COLO668 (cell line): ENCODE data around the gene FTCDNL1.

Experiments used
- DNase-seq: peaks from one replicate; lab custom pipeline; 2025; ENCODE audit not compliant: unreplicated experiment; lab: John Stamatoyannopoulos, UW

The FTCDNL1 gene

DNA sequence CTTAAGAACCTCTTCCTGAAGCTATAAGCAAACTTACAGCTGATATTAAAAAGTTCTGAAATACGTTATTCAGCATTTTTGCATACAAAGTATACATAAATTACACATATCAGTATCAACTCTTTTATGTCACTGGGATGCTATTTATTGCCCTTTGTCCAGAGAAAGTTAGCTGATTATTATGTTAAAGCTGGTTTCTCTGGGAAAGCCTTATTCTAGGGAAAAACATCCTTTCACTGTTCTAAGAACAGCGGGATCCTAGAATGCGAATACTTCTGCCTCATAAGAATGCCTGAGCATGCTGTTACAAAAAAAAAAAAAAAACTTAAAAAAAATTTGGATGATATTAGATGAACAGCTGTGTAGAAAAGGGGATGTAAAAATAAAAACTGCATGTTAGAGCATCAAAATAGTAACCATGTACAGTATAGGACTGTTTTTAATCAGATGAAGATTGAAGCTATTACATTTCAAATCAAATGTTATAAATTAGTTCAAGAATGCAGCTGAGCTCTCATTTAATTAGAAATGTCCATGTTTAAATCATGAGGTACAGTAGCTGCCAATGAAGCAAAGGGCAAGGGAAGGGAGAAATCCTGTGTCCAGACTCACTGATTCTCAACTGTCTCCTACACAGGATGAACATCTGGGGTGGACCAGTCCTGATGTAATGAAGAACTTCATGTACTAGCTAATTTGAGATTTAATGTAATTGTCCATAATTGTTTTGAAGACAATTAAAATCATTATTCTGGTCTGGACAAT lies 8.2 kb downstream of the FTCDNL1 start:
- no peak for DNase-seq

DNA sequence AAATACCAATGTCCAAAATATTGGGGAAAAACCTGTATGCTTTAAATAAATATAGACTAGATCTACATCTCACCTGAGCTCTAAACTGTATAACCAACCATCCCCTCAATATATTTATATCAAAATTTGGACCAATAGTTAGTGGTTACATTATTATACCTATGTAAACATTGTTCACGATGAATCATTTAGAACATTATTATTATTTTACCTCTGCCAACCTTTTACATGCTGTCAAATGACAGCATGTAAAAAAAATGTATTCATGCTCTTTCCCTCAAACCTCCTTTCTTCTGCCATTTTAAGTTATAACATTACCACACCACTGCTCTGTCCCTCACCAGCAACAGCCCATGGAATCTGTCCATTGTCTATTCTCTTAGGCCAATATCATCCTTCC lies 9.6 kb downstream of the FTCDNL1 start:
- no peak for DNase-seq

DNA sequence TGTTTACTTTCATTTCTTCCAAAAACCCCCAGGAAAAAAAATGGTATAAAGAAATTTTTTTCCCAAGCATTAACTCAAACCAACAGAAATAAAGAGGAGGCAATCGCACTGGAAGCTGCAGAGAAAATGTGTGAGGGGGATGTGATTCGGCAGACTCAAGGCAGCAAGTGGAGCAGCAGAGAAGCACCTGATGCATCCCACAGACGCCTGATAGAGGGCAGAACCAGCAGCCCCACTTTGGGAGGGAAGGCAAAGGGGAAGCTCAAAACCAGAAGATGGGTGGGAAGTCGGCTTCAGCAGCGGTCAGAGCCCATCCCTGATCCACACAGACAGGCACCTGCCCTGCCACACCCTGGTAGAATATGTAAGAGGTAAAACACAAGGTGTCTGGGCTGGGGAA lies 12.6 kb downstream of the FTCDNL1 start:
- DNase-seq = no peak

DNA sequence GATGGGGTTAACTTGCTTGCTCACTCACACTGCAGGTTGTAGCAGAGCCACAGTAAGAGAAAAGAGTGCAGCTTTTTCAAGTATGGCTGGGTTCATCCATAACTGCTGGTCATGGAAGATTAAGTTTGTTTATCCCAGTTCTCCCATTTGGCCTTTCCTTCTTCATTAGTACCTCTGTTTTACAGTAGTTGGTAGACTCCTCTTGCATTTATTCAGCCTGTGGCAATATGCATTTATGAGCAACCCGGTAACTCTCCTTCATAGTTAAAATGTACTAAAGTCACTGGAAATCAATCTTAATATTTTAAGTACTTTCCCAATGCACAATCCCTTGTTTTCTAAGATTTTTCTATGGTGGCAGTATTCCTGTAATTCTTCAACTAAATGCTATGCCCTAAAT lies 14.0 kb downstream of the FTCDNL1 start:
- no peak for DNase-seq

DNA sequence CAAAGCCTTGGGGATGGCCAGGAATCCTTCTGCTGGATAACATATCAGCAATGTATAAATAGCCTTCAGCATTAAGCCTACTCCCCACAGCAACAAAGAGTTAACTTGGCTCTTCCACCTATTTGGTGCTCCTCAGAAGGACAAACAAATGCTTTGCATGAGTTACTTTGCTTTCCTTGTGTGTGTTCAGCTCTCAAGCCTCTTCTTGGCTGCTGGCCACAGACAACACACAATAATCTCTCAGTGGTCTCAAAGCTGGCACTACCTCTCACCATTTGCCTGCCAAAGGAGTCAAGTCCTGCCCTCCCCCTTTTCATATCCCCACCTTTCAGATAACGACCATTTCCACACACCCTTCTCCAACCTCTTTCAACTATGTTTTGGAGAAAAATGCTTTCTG lies 17.5 kb downstream of the FTCDNL1 start:
- DNase-seq = no peak

DNA sequence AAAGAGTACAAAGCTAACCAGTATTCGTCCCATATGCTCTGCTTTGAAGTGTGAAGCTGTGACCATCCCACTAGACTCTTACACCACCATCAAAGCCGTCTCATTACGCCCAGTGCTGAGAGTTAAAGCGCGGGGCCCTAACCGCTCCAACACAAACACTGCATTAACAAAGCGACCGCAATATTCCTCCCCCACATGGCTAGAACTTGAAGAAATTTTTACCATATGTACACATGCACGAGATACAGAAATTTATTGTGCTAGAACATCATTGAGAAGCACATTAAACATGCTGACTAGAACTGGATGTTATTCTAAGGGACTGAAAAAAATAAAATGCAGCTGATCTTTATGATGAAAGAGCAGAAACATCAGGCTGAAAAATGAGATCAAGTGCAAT lies 20.5 kb downstream of the FTCDNL1 start:
- DNase-seq = no peak

DNA sequence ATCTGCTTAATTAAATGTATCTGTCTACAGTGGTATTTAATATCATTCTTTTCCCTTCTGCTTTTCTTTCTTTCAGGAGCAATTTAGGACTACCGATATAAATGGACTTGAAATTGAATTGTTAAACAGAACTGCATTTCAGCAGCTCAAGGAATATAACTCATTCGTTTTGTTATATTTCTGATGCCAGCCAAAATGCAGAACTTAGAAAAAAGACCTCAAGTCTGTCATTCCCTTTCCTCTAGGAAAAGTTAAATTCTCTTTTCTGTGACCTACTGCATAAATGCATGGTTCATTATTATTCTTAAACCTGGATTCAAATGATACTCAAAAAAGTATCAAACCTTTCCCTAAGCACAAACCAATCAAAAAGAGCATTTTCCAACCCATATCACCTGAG lies 21.4 kb downstream of the FTCDNL1 start:
- DNase-seq = no peak

DNA sequence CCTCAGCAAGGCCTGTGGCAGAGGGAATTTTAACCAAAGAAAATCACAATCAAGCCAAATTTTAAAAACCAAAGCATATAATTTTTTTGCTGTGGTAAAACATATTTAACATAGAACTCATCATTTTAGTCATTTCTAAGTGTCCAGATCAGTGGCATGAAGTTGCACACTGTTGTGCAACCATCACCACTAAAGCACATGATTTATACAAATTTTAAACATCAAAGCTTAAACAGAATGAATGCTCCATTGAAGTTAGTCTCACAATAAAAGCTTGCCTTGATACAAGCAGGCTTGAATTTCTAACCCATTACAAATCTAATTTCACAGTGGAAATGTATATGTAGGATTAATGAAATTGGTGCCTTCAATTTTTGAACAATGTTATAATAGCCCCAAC lies 31.2 kb downstream of the FTCDNL1 start:
- DNase-seq = no peak

DNA sequence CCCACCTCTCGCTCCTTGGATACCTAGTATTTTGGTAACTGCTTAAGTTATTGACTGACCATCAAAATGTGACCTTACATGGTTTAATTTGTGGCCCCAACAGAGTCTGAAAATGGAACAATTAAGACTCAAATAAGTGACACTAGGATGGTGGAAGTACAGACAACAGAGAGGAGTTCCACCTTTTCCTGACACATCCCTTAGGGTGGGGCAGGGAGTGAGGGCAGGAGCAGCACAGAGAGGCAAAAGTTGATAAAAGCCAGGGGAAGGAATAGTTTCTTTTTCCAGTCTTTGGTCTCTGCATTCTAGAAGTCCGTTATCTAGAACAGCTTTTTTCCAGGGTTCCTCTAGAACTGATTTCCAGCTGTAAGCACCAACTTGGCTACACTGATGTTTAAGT lies 32.2 kb downstream of the FTCDNL1 start:
- no peak for DNase-seq

DNA sequence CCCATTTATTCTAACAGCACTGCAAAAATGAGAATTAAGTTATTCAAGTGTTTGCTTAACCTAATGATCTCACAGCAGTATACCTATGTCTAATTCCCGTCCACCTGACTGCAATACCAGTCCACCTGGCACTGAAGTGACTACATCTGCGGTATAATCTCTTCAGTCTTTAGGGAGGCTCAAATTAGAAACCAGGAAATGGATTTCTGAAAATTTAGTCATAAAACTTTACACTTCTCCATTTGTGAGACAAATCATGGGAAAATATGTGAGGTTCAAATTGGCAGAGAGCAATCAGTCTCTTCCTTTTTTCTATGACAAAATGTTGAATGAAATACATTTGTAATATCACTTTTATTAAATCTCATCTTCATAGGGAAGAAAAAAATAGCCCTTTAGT lies 33.0 kb downstream of the FTCDNL1 start:
- peak; percentile 33 for DNase-seq

DNA sequence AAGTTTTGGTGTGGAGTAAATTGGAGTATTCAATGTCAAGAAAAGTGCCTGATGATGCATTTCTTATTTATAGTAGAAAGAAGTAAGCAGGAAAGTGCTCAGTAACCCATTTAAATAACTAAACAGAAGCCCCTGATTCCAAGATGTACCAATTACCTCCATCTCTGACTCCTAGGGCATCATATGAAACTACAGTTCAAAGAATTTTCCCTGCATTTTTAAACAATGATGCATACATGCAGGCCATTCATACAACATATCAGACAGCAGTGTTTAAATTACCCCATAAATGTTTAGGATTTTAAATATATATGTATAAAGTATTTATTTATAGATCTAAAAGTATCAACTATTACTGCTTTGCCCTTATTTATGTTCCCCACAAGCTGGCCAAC lies 36.2 kb downstream of the FTCDNL1 start:
- no peak for DNase-seq

DNA sequence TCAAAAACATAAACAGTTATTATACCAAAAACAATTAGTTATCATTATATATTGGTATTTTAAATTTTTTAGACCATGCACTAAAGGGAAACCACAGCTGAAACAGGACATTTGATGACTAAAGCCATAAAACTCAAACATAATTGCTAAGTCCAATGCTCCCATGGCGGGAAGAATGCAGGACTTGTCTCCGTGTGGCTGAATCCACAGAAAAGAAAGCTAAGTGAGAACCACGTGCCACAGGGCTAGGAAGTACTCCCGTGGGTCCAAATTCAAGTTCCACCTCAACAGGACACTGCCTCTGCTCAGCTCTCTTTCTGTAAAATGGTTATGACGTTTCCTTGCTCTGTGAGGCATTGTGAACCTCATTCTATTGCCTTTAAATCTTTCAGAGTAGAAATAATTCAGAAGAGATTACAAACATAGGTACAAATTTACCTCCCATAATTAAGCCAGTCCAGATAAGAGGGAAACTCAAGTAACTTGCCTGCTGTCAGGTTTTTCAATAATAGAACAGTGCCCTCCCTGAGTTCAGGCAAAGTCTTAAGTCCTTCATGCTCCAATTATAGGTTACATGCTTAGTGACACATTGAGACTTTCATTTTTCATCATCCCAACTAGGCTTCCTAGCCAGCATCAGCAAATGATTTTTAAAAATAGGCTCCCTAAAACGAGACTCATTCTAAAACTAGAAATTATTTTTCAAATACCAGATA lies 36.7 kb downstream of the FTCDNL1 start:
- no peak for DNase-seq

DNA sequence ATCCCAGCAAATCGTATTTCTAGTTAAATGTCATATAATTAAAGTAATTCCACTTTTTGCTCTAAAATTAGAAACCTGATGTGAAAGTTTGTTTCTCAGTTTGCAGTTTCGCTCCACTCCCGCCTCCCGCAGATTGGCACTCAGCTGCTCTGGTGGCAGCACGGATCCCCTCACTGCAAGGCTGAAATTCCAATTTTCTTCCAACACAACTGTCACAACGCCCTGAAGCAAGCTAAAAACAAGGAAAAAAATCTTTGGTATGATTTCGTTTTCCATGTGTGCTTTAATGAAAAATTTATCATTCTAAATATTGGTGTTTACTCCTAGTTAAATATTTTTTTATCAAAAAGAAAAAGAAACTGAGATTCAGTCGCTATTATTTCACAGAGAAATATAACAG lies 38.5 kb downstream of the FTCDNL1 start:
- no peak for DNase-seq

DNA sequence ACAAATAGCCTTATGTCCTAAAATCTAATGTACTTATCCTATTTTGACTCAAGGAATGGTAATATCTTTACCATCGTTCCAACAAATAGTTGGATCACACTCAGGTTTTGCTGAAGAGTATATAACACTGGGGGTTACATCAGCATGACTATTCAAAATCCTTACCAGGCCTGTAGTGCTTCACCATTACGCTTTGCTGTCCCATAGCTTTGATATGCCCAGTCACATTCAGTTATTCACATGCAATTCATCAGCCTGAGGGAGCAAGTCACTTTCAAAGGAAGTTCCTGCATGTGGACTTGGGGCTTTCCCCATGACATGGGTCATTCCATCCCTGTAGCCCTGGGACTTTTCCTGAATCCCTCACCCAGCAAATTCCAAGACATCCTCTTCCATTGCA lies 39.6 kb downstream of the FTCDNL1 start:
- DNase-seq = no peak

DNA sequence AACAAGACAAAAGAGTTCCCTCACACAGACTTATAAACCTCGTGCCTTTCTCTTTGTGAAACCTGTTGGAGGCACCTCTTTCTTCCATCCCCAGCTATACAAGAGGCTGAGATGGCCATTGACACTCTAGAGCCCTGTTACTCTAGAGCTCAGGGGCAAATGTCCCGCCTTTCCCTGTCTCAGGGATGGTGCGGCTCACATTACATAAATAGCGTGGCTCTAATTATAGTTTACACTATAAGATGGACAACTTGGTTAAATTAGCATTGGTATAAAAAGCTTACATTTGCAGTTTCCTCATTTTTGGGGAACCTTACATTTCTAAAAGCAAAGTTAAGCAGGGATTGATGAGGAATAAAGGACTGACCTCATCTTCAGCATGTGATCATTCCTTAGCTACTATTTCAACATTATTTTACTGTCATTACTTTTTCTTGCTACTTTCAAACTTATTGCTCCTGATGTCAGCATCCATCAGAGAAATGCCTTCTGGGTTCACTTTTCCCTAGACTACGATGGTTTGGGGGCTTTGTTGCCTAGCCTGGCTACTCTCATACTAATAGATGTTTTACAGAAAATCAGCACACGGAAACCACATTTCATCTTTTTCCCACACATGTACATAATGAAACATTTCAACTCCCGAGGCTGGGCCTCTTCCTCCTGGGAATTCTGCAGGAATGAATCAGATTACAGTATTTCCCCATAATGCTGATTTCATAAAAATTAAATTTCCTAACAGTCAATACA lies 40.4 kb downstream of the FTCDNL1 start:
- DNase-seq = no peak

DNA sequence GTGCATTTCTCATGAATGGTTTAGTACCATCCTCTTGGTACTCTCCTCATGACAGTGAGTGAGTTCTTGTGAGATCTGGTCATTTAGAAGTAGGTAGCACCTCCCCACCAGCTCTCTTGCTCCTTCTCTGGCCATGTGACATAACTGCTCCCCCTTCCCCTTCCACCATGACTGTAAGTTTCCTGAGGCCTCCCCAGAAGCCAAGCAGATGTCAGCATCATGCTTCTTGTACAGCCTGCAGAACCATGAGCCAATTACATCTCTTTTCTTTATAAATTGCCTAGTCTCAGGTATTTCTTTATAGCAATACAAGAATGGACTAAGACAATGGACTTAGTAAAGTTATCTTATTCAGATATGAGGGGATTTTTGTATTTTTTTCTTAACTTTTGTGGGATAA lies 43.0 kb downstream of the FTCDNL1 start:
- DNase-seq = no peak

DNA sequence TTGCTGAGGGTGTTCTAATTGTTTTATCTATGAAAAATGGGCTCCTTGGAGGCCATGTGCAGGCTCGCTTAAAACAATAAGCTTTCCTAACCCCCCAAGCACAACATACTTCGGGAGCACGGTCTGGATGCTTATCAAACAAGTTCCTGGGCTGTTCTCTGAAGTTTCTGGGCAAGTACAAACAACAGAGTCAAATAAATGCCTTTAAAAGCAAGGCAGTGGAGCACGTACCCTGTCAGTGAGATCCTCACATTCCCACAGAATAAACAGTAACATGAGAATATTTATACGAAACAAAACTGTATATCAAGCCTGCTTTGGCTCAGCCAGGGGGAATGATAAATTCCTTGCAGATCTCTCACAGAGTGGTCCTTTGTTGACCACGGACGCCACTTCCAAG lies 44.8 kb downstream of the FTCDNL1 start:
- no peak for DNase-seq

DNA sequence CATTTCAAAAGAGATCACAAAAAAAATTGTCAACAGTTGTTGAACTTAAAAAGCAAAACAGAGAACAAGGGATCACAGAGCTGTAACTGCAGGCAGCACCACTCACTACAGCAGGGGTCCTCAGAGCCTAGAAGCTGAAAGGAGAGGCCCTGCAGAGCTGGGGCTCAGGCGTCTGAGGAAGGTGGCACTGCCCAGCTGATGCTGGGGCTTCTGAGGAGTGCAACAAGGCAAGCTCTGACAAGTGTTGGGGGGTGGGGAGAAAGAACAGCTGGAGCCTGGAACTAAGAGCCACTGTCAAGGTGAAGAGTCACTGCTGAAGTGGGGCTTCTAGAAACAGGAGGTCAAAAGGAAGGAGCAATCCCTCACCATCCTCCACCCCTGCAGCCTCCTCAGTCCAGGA lies 46.2 kb downstream of the FTCDNL1 start:
- no peak for DNase-seq

DNA sequence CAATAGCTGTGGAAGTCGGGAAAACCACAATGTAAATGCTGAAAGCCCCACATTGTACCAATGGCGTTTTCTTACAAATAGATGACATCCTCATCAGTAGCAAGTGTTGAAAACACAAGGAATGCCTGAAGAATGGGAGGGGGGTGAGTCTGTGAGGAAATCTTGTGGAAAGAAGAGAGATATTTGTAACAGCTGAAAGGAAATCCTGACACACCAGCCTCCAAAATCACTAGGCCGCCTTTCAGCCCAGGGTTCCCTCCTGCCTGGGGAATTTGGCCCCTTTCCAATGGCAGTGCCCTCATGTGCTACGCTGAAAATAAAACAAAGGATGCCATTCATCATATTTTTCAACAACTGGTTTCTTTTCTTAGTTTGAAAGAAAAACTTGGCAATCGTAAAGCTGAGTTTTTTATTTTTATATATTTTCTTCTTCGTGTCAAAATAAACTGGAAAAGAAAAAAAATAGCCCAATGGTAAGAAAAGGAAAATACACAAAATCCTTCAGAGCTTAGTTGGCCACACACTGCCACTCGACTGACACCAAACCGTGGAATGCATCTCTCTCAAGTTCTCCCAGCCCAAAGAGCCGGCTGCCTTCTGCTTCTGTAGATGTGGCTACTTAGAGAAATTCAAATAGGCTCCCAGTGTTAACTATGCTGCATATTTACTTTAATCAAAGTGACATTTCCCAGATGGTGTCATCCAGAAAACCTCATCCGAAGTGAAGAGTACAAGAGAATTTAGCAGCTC lies 52.0 kb downstream of the FTCDNL1 start:
- DNase-seq = no peak

DNA sequence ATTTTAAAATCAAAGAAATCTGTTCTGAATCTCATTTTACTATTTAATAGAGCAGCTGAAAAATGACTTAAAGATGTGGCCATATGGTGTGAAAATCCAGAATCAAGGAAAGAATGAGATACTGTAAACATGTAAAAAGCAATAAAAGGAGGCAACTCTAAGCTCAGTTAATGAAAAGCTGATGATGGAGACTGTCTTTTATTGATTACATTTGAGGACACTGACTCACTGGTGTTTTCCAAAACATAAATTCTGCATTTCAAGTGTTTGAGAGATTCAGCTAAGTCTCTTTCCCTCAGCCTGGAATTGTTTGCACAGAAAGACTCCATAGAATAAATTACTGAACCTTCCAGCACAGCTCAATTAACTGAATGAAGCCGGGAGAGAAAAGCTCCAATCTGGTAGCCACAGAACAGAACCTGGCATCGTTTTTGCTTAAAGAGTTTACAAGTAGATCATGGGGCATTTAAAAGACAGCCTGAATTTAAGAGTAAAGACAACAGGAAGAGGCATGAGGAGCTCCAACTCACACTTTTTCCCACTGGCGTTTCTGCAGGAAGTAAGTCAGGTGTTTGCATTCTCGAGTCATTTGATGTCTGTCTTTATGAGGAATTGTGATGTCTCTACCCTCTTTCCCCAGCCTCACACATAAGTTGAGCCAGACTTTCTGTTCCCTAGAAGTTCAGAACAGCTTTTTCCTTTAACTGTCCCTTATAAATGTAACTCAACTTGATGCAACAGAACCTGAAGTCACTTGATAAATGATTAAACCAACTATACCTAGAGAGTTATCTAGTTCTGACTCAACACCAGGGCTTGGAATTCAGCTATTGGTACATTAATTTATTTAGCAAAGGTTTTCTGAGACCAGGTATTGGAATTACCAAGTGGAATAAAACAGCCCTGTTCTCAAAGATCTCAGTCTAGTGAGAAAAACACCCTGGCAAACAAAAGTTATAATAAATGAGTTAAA lies 53.3 kb downstream of the FTCDNL1 start:
- no peak for DNase-seq
